HL-60 (cell line): ENCODE results near the gene NSUN2.
"Not testable (repeated sequence)": the region's sequence is repeated elsewhere in the genome, so short reads cannot be mapped to it uniquely, and the experiment has no call there.

Source experiments
- DNase-seq, 2 experiments: peaks; one replicate each; pipeline ENCODE4 v3.0.0-alpha.2; 2010 to 2020; ENCODE audit warnings: low read depth in 1 of 2, low spot score in 1 of 2
- H3K27ac ChIP-seq: fragments of 250-450 bp; sonication (Bioruptor Pico); replicated peaks from 2 replicates; pipeline ENCODE4 v1.5.1; 2020; ENCODE audit warnings: mild to moderate bottlenecking, moderate library complexity
- H3K27me3 ChIP-seq: fragments of 250-450 bp; sonication (Bioruptor Pico); 2 replicates; pipeline ENCODE4 v1.5.1; 2021; ENCODE audit warnings: mild to moderate bottlenecking, moderate library complexity; ENCODE audit not compliant: insufficient read depth, poor library complexity, severe bottlenecking
- H3K4me3 ChIP-seq: replicated peaks from 2 replicates; pipeline ENCODE4 v1.5.1; 2011; ENCODE audit warnings: mild to moderate bottlenecking, control low read depth, low read length; ENCODE audit not compliant: insufficient read depth
- CTCF ChIP-seq: IDR thresholded peaks from one replicate; pipeline ENCODE4 v1.5.1; 2011; ENCODE audit warnings: low read length, control low read depth, inconsistent platforms; ENCODE audit not compliant: insufficient read depth
- GABPA ChIP-seq: IDR thresholded peaks from 2 replicates; pipeline ENCODE4 v1.6.1; 2012; ENCODE audit warnings: low read depth
- POLR2AphosphoS5 ChIP-seq: IDR thresholded peaks from 2 replicates; pipeline ENCODE4 v1.6.1; 2012; ENCODE audit warnings: low read depth
- REST ChIP-seq: IDR thresholded peaks from 2 replicates; pipeline ENCODE4 v1.6.1; 2012; ENCODE audit warnings: low read depth; ENCODE audit not compliant: insufficient replicate concordance
- SPI1 ChIP-seq: IDR thresholded peaks from 2 replicates; pipeline ENCODE4 v1.6.1; 2012; ENCODE audit warnings: low read depth, mild to moderate bottlenecking, borderline replicate concordance

NSUN2 gene

GRCh38 chr5:6572825-6573380, 59.9 kb downstream of the NSUN2 start:
- no peak for DNase-seq
- H3K27me3 ChIP-seq = no peaks in the 10 kb centered on the region
- TF ChIP-seq POLR2AphosphoS5 (no peak), CTCF (no peak), GABPA (no peak), SPI1 (no peak), REST (no peak)
- H3K4me3 ChIP-seq = no peak overlapping the region
- no peak overlapping the region for H3K27ac ChIP-seq

- DNase-seq = no peak
- H3K4me3 ChIP-seq = no peak overlapping the region
- no peak overlapping the region for H3K27ac ChIP-seq
- no peaks in the 10 kb centered on the region for H3K27me3 ChIP-seq
- TF ChIP-seq CTCF = no peak
- TF ChIP-seq REST = no peak
- no peak for TF ChIP-seq POLR2AphosphoS5
These were observed 60.6 kb downstream of the NSUN2 start for GRCh38 chr5:6572086-6572824.

GRCh38 chr5:6571607-6572006, 61.2 kb downstream of the NSUN2 start:
- H3K27ac ChIP-seq, H3K4me3 ChIP-seq, DNase-seq, H3K27me3 ChIP-seq: not testable (repeated sequence)

- Histone ChIP-seq H3K4me3 (no peak overlapping the region), H3K27me3 (no peaks in the 10 kb centered on the region), H3K27ac (no peak overlapping the region)
- no peak for TF ChIP-seq POLR2AphosphoS5
- TF ChIP-seq SPI1 = no peak
- TF ChIP-seq REST = no peak
- no peak for TF ChIP-seq GABPA
- TF ChIP-seq CTCF = no peak
- DNase-seq = no peak
These were observed 62.3 kb downstream of the NSUN2 start for GRCh38 chr5:6570530-6570929.
